Glomerular endothelial cell (primary cell): ENCODE measurements around the gene AADAT. TPM values are rescaled to one million over a fixed set of nuclear protein-coding genes. Genes with fewer than 3 reads are reported as not detected.
"Not testable (repeated sequence)": the region's sequence is repeated elsewhere in the genome, so short reads cannot be mapped to it uniquely, and the experiment has no call there.

Experiments
- DNase-seq: peaks from one replicate; pipeline ENCODE4 v3.0.0-alpha.2; 2011; ENCODE audit warnings: low read depth, low spot score; ENCODE audit errors: extremely low read depth
- total RNA-seq: library from RNA; depleted of rRNA; stranded (reverse); fragments of >200 nt; gene quantifications from 2 replicates; pipeline ENCODE4 v1.2.3, GENCODE V29; 2015

Gene AADAT
- total RNA-seq, result 2.2 and 9.7 TPM in 2 replicates

- no peak for DNase-seq
Observed at GRCh38 chr4:170089668-170090351, at the start of gene AADAT. Gene AADAT (minus strand): TSS chr4:170089956. CDS start chr4:170089690, 266 bp downstream.

GRCh38 chr4:170138580-170139194 lies 48.9 kb upstream of the AADAT start:
- DNase-seq, result peak; percentile 56

- no peak for DNase-seq
Observed at GRCh38 chr4:170137927-170138326, 48.2 kb upstream of the AADAT start.

- no peak for DNase-seq
Observed at GRCh38 chr4:170137466-170137865, 47.7 kb upstream of the AADAT start.

- no peak for DNase-seq
Observed at GRCh38 chr4:170134821-170135220, 45.1 kb upstream of the AADAT start.

GRCh38 chr4:170128219-170128804 lies 38.6 kb upstream of the AADAT start:
- DNase-seq, result no peak

GRCh38 chr4:170127758-170128157 lies 38.0 kb upstream of the AADAT start:
- no peak for DNase-seq

GRCh38 chr4:170124406-170124805 lies 34.6 kb upstream of the AADAT start:
- no peak for DNase-seq

- no peak for DNase-seq
Observed at GRCh38 chr4:170122252-170122651, 32.5 kb upstream of the AADAT start.

GRCh38 chr4:170114636-170115035 lies 24.9 kb upstream of the AADAT start:
- no peak for DNase-seq

GRCh38 chr4:170114183-170114582 lies 24.4 kb upstream of the AADAT start:
- not testable (repeated sequence) for DNase-seq

GRCh38 chr4:170111546-170111945 lies 21.8 kb upstream of the AADAT start:
- no peak for DNase-seq

GRCh38 chr4:170111085-170111484 lies 21.3 kb upstream of the AADAT start:
- DNase-seq, result no peak

- no peak for DNase-seq
Observed at GRCh38 chr4:170110285-170110672, 20.5 kb upstream of the AADAT start.

- no peak for DNase-seq
Observed at GRCh38 chr4:170109586-170110284, 20.0 kb upstream of the AADAT start.

GRCh38 chr4:170106900-170107299 lies 17.1 kb upstream of the AADAT start:
- no peak for DNase-seq

GRCh38 chr4:170102426-170102825 lies 12.7 kb upstream of the AADAT start:
- DNase-seq, result no peak

- DNase-seq, result not testable (repeated sequence)
Observed at GRCh38 chr4:170098171-170098570, 8.4 kb upstream of the AADAT start.

GRCh38 chr4:170097681-170098080 lies 7.9 kb upstream of the AADAT start:
- no peak for DNase-seq

GRCh38 chr4:170093973-170094535 lies 4.3 kb upstream of the AADAT start:
- no peak for DNase-seq

GRCh38 chr4:170091069-170091696 lies 1.4 kb upstream of the AADAT start:
- no peak for DNase-seq
